H1 (cell line): ENCODE measurements around the gene AKAP12. TPM values are rescaled to one million over a fixed set of nuclear protein-coding genes. Genes with fewer than 3 reads are reported as not detected.

Source experiments
- CEBPB ChIP-seq: IDR thresholded peaks from 2 replicates; pipeline ENCODE4 v1.6.1; 2012; ENCODE audit warnings: low read depth, low read length
- JUN ChIP-seq: IDR thresholded peaks from 2 replicates; pipeline ENCODE4 v1.6.1; 2011; ENCODE audit warnings: low read depth, mild to moderate bottlenecking, improper control_type of control experiment, low read length
- MAFK ChIP-seq: IDR thresholded peaks from 2 replicates; pipeline ENCODE4 v1.6.1; 2012; ENCODE audit warnings: low read depth, mild to moderate bottlenecking, improper control_type of control experiment, low read length
- SP1 ChIP-seq: IDR thresholded peaks from 2 replicates; pipeline ENCODE4 v1.6.1; 2011; ENCODE audit warnings: low read depth, low read length
- polyA plus RNA-seq, 7 experiments: library from polyadenylated mRNA; depleted of rRNA in 3 of 7; stranded (reverse) in 5 of 7; unstranded in 2 of 7; fragments of >200 nt in 5 of 7; fragments of 200-250 nt in 2 of 7; gene quantifications; 1 replicate in 5 of 7; 2 replicates in 1 of 7; 4 replicates in 1 of 7; pipeline versions ENCODE4 v1.2.1 to v1.2.3, GENCODE V29; 2011 to 2013; ENCODE audit warnings: missing spikeins in 2 of 7, mixed read lengths in 2 of 7
- total RNA-seq: library from RNA; stranded (reverse); fragmentation: NEBNext Ultra II Directional; extraction: Animal tissue kit (Norgen Biotek cat#: 25700); gene quantifications from 2 replicates; pipeline ENCODE4 v1.2.1, GENCODE V29; 2021
- TF ChIP-seq, protein P1 (sequence below), 3 experiments: IDR thresholded peaks; 1 replicate in 2 of 3; 2 replicates in 1 of 3; pipeline versions ENCODE4 v1.5.1 to v1.6.1; 2011; ENCODE audit warnings: low read length in 3 of 3, mild to moderate bottlenecking in 3 of 3, inconsistent platforms in 2 of 3, low read depth in 1 of 3, moderate library complexity in 1 of 3; ENCODE audit not compliant: insufficient read depth in 1 of 3; ENCODE audit errors: control extremely low read depth in 1 of 3

The AKAP12 gene
- total and polyA plus RNA-seq, 2 of the 8 experiments (the other 6 are each of a cell fraction or from before 2014, with no cell fraction given): 14.6 to 79.2 TPM

DNA sequence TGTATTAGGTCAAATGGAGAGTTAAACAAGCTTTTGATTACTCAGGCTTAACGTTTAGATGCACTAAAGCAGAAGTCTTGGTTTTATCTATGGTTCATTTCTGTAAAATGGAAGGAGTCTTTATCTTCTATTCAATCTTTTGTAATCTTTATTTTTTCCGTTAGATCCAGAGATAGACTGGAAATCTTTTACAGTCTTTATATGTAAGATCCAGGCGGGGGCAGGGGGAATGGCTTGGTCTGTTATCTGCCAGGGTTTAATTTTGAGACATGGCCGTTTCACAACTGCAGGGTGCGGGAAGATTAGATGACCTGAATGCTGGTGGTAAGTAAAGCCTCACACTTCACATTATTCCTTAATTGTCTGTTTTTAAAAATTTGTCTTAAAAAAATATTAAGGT lies 3.7 kb downstream of the AKAP12 start (continued):
- TF ChIP-seq MAFK: no peak
- TF ChIP-seq SP1: no peak
- TF ChIP-seq JUN: no peak
- TF ChIP-seq, protein P1, sequence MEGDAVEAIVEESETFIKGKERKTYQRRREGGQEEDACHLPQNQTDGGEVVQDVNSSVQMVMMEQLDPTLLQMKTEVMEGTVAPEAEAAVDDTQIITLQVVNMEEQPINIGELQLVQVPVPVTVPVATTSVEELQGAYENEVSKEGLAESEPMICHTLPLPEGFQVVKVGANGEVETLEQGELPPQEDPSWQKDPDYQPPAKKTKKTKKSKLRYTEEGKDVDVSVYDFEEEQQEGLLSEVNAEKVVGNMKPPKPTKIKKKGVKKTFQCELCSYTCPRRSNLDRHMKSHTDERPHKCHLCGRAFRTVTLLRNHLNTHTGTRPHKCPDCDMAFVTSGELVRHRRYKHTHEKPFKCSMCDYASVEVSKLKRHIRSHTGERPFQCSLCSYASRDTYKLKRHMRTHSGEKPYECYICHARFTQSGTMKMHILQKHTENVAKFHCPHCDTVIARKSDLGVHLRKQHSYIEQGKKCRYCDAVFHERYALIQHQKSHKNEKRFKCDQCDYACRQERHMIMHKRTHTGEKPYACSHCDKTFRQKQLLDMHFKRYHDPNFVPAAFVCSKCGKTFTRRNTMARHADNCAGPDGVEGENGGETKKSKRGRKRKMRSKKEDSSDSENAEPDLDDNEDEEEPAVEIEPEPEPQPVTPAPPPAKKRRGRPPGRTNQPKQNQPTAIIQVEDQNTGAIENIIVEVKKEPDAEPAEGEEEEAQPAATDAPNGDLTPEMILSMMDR (IDR thresholded peaks at IDR 0.05; ENCODE audit: control extremely low read depth in 1 of 3, insufficient read depth in 1 of 3, low read depth in 1 of 3, low read length in 3 of 3): no peak
- TF ChIP-seq CEBPB: no peak
